HG02610 (cell line): ENCODE results near the gene TMEM92.

ENCODE experiments used
- ATAC-seq: cut with Tn5 transposase; IDR thresholded peaks from one replicate; pipeline ENCODE4 v1.9.1; 2021; ENCODE audit warnings: mild to moderate bottlenecking, moderate library complexity; ENCODE audit not compliant: unreplicated experiment

The TMEM92 gene

DNA sequence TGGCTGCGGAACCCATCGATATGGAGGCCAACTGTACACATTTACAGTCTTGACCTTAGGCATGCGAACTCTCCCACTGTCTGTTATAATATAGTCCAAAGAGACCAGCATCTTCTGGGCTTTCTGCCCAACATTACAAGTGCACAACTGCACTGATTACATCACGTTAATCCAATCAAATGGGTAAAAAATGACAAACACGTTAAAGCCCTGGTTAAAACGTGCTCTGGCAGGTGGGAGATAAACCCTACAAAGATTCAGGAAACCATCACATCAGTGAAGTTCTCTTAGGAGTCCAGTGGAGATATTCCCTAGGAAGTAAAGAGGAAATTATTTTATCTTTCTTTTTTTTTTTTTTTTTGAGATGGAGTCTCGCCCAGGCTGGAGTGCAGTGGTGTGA, 48.0 kb downstream of the TMEM92 start:
- no peak for ATAC-seq

DNA sequence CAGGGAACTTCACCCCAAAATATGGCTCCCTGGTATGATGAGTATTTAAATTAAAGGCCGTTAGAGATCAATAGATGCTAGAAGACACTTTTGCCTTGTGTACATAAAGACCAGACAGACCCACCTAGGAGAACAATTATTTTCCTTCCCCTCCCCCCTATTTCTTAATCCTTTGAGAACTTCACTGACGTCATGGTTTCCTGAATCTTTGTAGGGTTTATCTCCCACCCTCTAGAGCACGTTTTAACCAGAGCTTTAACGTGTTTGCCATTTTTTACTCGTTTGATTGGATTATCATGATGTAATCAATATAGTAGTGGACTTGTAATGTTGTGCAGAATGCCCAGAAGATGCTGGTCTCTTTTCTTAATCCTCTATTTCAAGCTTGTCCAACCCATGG, 48.8 kb downstream of the TMEM92 start:
- no peak for ATAC-seq

DNA sequence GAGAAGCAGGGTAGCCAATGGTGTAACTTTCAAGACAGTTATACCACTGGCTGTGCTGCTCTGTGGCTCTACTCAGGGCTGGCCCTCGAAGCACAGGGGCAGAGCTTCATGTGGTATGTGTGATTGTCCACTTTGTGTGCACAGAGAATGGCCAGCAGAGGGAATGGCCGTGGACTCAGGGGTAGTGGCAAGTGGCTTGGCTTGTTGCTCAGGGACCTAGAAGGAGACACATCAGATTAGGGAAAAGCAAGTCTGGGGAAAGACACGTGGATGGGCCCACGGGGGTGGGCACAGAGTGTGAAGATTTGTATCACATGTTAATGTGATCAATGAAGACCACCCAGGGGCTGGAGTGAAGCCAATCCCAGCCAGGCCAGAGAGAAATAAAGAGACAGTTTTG, 51.6 kb downstream of the TMEM92 start:
- ATAC-seq = no peak

DNA sequence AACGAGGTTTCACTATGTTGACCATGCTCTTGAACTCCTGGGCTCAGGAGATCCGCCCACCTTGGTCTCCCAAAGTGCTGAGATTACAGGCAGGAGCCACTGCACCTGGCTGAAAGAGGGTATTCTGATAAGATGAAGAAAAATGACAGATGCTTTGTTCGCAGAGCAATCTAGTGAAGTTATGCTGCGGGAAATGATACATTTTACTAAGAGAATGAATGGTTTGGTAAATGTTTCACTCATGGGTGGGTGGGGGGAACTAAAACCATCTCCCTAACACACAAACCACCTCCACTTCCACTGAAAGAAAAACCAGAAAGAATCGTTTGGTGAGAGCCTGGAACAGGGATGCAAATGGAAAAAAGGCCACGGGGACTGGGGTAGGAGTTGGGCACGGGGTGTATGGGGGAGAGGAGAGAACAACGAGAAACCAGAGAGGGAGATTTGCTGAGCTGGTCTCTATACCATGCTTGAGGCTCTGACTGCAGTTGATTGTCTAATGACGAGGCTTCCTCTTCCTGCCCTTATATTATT, 52.6 kb downstream of the TMEM92 start:
- peak; percentile 42 for ATAC-seq

DNA sequence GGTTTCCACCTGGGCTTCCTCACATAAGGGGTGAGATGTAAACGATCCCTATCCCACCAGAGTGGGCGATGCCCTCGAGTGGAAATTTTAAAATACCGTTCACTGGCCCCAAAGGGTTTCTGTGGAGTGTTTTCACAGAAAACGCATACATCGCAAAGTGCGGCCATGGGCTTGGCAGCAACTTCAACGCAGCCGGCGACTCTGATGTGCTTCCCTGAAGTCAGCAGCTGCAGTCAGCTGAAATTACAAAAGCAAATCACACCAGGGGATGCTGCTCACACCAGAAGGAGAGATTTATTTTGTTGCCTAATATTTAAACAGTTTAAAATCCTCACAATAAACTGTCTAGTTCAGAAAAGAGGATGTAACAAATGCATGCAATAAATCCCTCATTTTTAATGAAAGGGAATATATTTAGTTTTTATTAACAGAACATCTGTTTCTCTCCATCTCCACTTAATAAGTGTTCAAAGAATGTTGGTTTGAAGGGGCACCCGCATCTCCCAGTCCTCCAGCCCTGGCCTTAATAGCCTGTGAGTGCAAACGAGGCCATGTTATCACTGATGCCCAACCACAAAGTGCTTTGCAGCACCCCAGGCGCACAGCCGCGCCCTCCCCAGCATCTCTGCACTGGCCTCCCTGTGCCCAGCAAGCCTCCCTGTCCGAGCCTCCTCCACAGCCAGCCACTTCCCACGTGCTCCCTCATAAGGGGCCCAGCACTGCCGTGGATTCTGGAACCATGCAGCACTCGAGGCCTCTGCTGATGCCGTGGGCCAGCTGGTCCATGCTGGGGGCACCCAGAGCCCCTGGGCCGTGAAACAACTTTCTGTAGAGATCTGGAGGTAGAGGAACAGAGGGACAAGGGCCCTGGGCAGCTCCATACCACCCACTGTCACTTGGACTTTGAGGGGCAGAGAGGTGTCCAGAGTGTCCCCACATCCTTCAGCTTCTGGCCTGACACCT, 54.4 kb downstream of the TMEM92 start:
- ATAC-seq = no peak

DNA sequence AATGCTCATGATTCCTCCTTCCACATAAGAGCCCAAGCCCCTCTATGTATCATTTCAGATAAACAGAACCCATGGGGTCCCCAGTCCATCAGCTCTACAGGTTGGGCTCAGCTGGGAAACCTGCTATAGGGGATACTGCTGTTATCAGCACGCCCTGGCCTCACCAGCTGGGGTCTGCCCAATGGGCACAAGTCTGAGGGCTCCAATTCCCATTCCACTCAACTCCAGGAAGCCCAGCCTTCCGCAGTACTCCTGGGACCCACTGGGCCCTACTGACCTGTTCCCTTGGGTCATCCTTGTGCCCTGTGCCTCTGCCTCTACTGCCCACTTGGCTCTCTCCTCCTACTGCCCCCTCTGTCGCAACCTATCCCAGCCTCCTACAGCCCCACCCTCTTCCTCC, 55.5 kb downstream of the TMEM92 start:
- ATAC-seq = no peak

DNA sequence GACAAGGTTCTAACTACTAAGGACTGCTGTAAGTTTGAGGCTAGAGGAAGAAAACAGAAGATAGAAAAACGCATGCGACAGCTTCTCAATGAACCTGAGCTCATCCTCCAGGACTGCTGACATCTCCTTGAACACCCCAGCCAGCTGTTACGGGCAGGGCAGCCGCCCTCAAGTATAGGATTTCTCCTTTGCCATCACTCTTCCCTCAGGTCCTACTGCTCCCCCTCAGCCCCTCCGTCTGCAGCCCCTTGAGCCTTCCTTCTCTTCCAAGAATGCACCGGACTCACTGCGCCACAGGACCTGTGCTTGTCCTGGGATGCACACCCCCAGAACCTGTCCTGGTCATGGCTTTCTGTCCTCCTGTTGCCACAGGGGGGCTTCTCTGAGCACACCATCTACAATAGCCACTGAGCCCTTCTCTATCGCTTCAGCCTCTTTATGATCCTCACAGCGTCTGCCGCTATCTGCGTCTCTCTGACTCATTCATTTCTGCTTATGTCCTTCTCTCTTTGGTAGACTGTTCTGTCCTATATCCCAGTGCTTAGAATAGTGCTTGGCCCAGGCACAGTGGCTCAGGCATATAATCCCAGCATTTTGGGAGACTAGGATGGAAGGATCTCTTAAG, 56.0 kb downstream of the TMEM92 start:
- ATAC-seq = no peak
